Activated CD4-positive, alpha-beta T cell treated with anti-CD3 and anti-CD28 coated beads for 1 hour (primary cell): ENCODE results near the gene LILRB1.
"Not testable (repeated sequence)": the region's sequence is repeated elsewhere in the genome, so short reads cannot be mapped to it uniquely, and the experiment has no call there.

ENCODE experiments used
- DNase-seq: peaks from one replicate; pipeline ENCODE4 v3.0.0-alpha.2; 2020

LILRB1 gene

DNA sequence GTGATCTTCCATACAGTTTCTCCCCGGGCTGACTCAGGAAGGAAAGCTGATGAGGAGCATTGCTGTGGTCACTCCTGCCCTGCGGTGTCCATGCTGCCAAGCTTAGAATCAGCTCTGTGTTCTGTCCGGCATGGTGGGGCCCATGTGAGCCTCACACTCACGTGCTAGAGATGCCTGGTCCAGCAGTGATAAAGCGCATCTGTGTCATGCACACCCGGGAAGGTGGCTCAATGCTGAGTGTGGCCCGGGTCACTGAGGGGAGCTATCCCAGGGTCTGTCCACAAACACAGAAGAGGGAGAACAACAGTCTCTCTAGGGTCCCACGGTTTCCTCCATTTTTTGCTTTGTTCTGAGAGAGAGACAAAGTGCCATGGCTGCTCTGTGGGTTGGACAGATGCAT lies 3.5 kb upstream of the LILRB1 start:
- no peak for DNase-seq

DNA sequence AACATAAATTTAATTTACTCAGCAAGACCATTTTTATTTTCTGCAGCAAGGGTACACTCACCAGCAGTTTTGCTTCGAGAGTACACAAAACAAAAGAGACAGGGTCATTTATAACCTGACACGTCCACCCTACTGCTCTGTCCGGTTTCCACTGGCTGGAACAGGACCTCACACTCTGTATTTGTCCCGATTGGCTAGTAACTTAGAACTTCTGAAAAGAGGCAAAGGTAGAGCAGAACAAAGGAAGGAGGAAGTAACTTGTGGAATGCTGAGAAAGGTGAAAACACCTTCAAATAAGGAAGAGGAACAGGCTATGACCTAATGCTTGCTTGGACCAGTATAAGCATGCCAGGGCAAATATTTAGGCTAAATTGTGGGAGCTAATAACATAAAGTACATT lies 2.4 kb upstream of the LILRB1 start:
- not testable (repeated sequence) for DNase-seq

DNA sequence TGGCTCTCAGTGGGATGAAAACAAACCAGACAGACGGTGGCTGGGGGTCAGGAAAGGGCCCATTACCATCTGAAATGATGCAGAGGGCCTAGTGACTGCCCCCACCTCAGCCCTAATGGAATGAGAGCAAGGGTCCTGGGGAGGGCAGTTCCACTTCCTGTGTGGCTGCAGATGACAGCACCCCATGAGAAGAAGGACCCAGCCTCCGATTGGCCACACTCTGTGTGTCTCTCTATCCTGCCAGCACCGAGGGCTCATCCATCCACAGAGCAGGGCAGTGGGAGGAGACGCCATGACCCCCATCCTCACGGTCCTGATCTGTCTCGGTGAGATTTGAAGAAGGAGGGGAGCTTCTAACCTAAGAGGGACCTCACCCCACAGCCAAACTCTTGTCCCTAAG lies 498 bp downstream of the LILRB1 start:
- no peak for DNase-seq

DNA sequence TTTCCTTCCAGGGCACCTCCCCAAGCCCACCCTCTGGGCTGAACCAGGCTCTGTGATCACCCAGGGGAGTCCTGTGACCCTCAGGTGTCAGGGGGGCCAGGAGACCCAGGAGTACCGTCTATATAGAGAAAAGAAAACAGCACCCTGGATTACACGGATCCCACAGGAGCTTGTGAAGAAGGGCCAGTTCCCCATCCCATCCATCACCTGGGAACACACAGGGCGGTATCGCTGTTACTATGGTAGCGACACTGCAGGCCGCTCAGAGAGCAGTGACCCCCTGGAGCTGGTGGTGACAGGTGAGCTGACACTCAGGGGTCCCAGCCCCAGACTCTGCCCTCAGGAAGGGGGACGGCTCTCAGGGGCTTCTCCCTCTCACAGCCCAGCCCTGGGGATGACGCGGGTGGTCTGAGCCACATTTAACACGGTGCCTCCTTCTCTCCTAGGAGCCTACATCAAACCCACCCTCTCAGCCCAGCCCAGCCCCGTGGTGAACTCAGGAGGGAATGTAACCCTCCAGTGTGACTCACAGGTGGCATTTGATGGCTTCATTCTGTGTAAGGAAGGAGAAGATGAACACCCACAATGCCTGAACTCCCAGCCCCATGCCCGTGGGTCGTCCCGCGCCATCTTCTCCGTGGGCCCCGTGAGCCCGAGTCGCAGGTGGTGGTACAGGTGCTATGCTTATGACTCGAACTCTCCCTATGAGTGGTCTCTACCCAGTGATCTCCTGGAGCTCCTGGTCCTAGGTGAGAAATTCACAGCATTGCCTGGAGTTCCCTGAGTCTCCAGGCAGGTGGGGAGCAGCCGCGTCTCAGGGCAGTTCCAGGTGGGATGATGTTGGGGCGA lies 1.4 kb downstream of the LILRB1 start:
- not testable (repeated sequence) for DNase-seq

DNA sequence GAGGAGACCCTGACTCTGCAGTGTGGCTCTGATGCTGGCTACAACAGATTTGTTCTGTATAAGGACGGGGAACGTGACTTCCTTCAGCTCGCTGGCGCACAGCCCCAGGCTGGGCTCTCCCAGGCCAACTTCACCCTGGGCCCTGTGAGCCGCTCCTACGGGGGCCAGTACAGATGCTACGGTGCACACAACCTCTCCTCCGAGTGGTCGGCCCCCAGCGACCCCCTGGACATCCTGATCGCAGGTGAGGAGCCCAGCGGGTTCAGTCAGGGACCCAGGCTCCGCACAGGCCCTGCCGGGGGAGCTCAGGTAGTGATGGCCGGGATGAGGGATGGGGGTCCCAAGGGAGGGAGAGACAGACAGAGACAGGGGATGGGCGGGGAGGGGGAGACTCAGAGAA lies 2.2 kb downstream of the LILRB1 start:
- DNase-seq = not testable (repeated sequence)

DNA sequence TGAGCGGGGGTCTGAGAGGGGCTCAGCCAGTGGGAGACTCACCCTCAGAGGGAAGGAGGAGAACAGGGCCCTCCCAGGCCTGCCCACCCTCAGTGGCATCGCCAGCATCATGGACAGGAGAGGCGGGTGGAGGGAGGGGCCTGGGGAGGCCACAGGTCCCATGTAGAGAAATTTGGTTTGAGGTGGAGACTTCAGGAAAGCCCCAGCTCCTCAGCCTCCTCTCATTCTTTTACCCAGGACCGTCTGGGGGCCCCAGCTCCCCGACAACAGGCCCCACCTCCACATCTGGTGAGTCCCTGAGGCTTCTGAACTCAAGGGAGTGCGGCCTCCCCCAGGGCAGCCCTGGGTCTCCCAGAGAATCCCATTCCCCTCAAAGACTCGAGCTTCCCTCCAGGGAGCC lies 3.1 kb downstream of the LILRB1 start:
- no peak for DNase-seq

DNA sequence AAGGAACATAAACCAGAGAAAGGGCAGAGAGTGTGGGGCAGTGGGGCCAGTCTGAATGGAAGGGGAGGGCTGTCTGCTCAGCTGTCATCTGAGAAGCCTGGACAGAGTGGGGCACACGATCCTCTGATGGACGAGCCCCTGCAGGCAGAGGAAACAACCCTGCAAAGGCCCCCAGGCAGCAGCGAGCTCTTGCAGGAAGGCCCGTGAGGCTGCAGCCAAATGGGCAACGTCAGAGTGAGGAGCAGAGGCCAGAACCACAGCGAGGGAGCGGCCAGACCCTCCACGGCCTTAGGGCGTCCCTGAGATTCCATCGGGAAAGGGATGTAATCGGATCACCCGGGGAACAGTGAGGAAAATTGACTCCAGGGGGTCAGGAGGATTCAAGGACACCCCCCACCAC lies 5.8 kb downstream of the LILRB1 start:
- DNase-seq = not testable (repeated sequence)

DNA sequence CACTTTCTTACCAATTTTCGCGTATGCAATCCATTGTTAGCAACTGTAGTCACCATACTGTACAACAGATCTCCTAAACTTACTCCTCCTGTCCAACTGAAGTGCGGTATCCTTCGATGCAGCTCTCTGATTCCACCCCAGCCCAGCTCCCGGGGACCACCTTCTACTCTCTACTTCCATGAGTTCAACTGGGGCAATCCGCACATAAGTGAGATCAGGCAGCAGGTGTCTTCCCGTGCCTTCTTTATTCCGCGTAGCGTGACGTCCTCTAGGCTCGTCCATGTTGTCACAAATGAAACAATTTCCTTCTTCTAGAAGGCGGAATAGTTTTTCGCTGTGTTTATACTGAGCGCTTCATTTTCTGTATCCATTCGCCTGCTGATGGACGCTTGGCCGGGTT lies 8.4 kb downstream of the LILRB1 start:
- no peak for DNase-seq

DNA sequence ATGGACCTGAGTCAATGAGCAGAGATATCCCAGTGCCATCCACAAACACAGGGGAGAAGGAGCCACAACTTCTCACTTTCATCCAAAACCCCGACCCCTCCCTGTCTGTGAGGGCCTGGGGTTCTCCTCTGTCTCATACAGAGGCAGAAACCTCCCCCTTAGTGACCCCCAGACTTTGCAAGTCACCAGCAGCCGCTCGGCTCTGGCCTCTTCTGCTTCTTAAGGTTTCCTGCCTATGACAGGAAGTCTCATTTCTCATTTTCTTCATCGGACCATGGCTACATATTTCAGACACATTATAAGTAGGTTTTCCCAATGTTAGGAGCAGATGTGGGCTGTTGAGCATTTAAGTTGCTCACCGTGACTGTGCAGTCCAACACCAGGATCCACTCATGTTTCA lies 12.7 kb downstream of the LILRB1 start:
- DNase-seq = not testable (repeated sequence)

DNA sequence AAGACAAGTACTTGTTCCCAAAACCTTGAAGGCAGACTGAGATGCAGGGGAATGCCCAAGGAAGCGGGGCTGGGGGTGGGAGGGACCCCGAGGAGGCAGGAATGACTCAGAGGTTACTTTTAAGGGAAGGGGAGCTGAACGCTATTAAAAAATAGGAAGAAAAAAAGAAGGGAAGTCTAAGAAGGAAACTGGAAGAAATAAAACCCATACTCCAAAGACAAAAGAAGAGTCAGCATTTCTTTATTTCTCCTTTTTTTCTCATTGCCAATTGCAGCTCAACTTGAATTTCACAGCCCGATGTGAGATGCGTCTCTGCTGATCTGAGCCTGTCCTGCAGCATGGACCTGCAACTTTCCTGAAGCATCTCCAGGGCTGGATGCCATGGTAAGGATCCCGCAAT lies 13.3 kb downstream of the LILRB1 start:
- not testable (repeated sequence) for DNase-seq

DNA sequence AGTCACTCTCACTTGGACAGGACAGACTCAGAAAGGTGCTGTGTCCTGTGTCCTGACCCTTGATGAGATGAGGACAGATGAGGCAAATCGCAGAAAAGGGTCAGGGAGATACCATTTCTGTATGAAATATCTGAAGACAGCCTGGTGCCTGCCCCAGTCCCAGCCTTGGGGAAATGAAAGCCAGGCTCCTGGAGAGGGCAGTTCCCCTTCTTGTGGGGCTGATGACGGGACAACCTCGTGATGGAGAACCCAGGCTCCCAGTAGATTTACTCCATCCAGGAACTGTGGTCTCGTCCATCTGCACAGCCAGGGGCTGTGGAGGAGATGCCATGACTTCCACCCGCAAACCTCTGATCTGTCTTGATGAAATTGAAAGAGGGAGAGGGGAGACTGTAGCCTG lies 13.8 kb downstream of the LILRB1 start:
- DNase-seq = no peak

DNA sequence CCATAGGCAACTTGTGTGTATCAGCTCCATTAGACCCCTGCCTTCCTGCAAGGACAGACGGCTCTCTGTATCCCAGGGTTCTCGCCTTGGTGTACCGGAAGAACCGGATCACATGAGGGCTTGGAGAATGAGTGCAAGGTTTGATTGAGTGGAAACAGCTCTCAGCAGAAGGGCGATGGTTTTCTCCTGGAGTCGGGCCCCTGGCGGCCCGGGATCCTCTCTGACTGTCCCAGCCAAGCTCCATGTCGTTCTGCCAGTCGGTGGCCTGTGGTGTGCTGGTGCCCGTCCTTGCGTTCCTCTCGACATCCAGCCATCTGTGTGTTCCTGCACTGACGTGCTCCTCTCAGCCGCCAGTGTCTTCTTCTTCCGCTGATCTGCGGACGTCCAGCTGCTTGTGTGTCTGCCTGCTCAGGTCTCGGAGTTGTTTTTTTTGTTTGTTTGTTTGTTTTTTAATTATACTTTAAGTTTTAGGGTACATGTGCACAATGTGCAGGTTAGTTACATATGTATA lies 16.1 kb downstream of the LILRB1 start:
- DNase-seq = no peak

DNA sequence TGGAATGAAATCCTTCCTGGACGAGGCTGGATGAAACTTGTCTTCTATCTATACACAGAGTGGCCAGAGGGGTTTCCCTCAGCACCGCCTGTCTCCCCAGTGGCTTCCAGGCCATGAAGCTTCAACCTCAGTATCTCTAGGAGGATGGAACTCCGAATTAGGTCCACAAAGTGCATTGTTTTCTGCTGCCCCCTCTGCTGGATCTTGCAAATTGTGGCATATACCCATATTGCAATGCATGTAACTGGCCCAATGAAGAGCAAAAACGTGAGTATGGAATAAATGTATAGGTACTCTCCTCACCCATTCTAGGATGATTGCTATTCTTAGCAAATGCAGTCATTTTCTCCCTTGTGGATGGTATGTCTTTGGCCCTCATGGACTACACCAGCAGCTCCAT lies 17.8 kb downstream of the LILRB1 start:
- no peak for DNase-seq

DNA sequence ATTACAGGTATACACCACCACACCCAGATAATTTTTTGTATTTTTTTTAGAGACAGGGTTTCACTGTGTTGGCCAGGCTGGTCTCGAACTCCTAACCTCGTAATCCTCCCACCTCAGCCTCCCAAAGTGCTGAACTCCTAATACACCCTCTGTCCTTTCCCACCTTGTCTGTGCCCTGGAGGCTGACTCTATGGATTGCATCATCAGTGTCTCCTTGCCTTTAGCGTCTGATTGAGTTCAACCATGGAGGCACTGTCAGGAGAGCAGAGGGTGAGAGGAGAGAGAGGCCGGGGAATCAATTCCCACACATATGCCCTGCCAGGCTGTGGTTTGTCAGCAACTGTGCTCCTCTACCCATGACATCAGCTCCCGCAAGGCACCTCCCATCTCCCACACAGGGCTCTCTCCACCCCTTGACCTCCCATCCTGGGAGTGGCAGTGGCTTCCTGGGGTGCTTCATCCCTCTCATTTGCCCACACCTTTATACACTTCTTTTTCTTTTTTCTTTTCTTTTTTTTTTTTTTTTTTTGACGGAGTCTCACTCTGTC lies 19.9 kb downstream of the LILRB1 start:
- no peak for DNase-seq

DNA sequence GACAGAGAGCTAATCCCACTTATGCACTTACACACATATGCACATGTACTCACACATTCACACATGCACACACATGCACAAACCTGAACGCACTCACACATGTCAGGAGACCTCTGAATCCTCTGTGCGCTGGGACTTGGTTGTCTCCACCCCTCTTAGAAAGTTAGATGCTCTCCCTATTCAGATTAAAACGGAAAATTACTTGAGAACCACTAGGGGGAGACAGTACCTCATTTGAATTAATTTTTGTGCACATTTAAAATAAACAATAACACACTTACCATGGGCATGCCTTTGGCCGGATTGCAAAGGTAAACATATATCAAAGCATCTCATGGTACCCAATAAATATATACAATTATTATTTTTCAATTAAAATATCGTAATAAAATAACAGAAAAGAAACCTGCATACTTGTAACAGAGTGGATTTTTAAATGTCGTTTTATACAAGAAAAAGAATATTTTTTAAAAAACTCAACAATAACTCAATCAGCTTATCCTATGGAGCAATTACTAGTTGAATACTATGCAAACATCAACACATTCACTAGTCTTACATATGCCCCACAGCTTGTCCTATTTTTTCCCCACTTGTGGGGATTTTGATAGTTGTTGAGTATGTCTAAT lies 23.0 kb downstream of the LILRB1 start:
- no peak for DNase-seq

DNA sequence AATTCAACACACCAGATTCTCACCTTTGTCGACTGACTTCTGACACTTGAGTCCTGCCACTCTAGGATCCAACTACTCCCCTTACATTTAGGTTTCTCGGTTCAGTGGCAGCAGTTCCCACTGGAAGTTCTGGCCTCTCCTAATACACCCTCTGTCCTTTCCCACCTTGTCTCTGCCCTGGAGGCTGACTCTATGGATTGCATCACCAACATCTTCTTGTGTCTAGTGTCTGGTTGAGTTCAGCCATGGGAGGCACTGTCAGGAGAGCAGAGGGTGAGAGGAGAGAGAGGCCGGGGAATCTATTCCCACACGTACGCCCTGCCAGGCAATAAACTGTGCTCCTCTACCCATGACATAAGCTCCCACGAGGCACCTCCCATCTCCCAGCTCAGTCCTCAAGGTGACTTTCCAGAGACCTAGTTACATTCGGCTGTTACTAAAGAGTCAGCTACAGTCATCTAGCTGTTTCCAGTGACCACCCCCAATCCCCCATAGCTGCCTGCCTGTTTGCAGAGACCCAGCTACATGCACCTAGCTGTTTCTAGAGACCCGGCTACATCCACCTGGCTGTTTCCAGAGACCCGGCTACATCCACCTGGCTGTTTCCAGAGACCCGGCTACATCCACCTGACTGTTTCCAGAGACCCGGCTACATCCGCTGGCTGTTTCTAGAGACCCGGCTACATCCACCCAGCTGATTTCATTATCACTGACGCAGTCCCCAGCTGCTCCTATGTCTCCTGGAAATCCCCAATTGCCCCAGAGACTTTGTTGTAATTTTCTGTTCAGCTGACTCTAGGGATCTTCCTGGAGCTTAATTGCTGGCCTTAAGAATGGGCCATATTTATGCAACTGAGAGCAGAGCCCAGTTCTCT lies 24.4 kb downstream of the LILRB1 start:
- DNase-seq = no peak

DNA sequence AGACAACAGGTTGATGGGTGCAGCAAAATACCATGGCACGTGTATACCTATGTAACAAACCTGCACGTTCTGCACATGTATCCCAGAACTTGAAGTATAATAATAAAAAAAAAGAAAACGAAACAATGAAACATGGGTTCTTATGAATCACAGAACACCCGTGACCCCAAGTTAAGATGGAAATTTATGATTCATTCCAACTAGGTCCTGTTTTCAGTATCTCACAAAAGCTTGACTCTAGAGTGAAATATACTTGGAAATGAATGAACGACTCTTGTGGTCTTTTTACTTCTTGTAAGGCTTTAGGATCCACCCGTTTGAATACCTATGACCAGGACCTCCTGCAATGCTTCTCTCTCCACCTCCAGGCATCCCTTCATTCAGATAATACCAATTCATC lies 29.0 kb downstream of the LILRB1 start:
- DNase-seq = no peak

DNA sequence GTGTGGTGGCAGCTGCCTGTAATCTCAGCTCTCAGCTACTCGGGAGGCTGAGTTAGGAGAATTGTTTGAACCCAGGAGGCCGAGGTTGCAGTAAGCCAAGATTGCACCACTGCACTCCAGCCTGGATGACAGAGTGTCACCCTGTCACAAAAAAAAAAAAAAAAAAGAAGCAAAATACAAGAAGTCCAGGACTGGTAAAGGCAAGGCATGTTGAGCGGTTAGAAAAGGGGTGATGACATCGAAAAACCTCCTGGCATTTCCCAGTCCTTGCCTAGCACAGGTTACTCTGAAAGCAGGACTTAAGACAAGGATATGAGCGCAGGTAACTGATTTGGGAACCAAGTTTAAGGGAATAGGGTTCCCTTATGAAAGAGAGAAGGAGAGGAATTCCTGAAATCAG lies 30.0 kb downstream of the LILRB1 start:
- no peak for DNase-seq

DNA sequence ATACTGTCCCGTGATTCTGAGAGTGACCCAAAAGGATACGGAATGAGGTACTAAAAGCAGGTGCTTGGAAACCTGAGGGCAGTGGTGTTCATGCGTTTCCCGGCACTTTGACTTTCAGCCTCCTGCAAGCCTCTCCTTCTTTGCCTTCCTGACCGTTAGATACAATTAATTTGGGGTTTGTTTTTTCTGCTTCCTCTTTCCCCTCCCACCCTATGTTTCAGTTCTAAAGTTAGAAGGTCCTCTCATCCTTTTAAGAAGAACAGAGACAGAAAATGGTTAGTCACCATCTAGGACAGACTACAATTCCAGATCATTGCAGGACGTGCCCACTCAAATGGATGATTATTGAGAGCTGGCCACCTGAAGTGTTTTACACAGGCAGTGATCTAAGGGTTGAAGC lies 30.7 kb downstream of the LILRB1 start:
- no peak for DNase-seq

DNA sequence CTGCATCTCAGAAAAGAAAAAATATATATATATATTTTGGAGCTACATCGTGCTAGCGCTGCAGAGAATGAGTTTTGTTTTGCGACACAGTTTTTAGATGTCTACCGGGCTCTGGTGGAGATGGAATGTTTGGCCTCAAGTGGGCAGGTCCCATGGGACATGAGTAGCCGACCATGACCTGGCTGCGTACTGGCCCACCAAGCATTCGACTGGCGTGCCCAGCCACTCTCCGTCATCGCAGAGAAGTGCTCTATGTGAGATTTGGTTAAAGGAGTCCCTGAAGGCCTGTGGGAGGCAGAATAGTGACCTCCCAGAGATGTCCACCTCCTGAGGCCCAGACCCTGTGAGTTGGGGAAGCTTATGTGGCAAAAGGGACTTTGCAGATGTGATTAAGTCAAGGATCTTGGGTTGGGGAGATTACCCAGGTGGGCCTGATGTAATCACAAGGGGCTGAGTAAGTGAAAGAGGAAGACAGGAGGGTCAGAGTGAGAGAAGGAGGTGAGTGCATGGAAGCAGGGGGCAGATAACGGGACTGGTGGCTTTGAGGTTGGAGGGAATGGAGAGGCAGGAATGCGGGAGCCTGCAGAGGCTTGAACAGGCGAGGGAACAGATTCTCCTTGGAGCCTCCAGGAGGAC lies 31.7 kb downstream of the LILRB1 start:
- DNase-seq = no peak

DNA sequence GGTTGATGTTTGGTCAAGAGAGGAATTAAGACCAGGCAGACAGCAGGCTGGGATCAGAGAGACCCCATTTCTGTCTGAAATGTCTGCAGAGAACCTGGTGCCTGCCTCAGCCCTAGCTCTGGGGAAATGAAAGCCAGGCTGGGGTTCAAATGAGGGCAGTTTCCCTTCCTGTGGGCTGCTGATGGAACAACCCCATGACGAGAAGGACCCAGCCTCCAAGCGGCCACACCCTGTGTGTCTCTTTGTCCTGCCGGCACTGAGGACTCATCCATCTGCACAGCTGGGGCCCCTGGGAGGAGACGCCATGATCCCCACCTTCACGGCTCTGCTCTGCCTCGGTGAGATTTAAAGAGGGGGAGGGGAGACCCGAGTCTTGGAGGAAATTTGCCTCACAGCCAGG lies 32.4 kb downstream of the LILRB1 start, which contains the start of gene LILRB4:
TSS of gene LILRB4 (plus strand) at position 256 of the 400 bp plus-strand sequence. CDS start at position 305, 49 bp downstream.
- no peak for DNase-seq

DNA sequence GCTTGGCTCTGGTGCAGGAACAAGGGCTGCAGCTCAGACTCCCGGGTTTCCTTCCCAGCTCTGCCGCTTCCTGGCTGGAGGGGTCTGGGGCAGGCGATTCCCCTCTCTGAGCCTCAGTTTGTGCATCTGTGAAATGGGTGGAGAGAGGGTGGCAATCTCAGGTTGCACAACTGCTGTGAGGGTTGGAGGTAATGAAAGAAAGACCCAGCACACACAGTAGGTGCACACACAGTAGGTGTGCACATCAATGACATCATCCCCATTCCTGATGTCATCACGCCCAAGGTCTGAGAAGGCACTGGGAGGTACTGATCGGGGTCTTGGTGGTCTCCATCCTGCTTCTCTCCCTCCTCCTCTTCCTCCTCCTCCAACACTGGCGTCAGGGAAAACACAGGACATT lies 35.2 kb downstream of the LILRB1 start:
- no peak for DNase-seq
